ACHN (cell line): Measurements from ENCODE around the gene MGMT.

Experiments used
- DNase-seq: peaks from one replicate; pipeline ENCODE4 v3.0.0-alpha.2; 2015
- in situ Hi-C: cut with HindIII; loops from 2 replicates; pipeline ENCODE4 v1.10.0; 2017; ENCODE audit warnings: low sequenced_read_pairs, low pct_ligation_motif_present, low pct_unique_long_range_greater_than_20kb

MGMT gene

DNA sequence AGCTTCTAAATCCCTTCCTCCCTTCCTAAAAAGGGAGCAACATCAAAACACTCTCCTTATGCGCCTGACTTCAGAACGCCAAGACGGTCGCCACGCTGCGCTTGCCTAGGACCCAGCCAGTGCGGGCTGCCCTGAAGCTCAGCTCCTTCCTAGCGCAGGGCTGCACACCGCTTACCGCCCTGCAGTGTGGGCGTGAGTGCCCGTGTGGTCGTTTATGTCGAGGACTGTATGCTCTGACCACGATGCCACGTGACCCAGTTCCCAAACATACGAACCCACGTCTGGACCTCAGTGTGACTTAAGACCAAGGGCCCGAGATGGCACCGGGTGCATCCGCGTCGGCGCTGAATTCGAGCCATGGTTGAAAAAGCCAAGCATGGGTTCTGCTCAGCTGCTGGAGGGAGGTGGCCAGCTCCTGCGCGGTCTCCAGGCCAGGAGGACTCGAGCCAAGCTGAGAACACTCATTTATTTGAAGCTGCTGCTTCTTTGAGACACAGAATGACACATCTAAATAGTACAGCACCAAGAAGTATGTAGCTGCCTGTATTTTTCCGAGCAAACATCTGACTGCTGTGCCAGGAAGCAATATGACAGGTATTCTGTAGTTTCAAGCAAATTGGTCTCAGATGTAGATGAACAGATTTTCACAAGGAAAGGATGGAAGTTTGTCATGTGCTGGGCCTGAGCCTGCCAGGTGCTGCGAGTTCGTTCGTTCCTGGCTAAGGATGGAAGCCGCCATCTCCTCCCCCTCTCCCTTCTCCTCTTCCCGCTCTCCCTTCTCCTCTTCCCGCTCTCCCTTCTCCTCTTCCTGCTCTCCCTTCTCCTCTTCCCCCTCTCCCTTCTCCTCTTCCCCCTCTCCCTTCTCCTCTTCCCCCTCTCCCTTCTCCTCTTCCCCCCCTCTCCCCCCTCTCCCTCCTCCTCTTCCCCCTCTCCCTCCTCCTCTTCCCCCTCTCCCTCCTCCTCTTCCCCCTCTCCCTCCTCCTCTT, 312.4 kb downstream of the MGMT start:
- in situ Hi-C loops = no loop called here
- no peak for DNase-seq

DNA sequence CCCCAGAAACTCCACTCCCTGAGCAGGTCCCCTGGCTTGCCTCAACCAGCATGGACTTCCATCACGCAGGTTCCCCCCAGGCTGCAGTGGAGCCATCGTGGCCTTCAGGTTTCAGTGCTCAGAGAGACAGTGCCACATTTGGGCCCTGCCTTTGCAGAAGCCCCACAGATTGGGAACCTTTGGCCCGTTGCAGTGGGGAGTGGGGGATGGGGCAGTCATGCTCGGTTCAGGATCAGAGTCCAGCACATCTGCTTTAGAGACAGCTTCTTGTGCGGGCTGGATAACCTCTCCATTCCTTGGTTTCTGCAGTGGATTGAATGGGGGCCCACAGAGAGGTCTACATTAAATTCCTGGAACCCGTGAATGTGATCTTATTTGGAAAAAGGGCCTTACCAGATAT, 313.2 kb downstream of the MGMT start:
- no peak for DNase-seq
- in situ Hi-C loops = no loop called here

DNA sequence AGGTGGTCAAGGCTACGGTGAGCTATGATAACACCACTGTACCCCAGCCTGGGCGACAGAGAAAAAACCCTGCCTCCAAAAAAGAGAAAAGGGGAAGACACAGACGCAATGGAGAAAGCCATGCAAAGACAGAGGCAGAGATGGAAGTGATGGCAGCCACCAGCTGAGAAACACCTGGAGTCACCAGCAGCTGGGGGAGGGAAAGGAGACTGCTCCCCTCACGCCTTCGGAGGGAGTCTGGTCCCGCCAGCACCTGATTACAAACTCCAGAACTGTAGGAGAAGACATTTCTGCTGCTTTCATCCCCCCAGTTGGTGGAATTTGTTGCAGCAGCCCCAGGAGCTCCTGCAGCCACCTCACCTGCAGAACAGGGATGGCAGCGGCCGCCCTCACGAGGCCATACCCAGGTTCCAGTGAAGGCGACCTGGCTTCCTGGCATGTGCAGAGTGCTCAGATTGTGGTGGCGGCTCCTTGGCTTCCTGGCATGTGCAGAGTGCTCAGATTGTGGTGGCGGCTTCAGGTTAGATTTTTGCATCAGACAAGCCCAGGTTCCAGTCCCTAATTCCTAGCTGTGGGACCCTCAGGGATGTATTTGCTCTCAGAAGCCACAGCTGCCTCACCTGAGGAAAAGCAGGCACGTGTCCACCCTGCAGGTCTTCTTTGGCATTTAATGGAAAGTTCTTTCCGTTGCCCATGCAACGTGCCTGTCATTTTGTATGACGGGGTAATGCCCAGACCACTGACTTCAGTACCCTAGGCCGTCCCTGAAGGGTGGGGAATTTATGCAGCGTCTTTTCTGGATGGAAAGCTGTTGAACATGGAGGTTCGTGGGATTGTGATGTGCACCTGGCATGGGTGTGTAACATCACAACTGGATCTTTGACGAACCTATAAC, 314.1 kb downstream of the MGMT start:
- no peak for DNase-seq
- in situ Hi-C loops = no loop called here

DNA sequence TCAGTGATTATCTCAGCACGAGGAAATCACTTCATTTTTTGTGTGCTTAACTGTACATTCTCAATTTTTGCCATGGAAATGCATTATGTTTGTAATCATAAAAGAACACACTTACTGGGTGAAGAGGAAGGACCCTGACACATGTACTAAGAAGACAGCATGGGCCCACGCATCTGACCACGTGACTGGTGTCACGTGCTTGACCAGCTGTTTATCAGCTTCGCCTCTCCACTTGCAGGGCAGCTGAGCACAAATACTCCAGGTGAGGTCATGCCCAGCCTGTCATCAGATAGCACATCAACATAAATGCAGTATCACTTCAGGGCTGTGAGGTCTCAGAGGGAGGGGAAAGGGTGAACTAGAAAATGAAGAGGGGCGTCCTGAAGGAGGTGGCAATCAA, 317.2 kb downstream of the MGMT start:
- in situ Hi-C loops = no loop called here
- DNase-seq = no peak

DNA sequence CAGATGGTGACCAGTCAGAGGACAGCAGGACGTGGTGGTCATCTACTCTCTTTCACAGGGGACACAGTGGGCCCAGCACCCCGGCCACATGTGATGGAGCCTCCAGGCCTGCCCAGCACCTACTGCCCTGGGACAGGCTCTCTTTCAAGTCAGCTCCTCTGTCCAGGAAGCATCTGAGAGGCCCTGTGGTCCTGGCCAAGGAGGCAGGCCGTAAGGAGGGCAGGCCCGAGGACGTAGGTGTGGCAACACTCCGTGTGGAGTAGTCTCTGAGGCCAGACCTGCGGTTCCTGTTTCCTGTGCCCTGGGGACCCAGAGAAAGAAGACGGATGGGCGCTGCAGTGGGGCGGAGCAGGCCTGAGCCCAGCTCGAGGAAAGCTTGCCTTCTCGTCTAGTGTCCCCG, 317.9 kb downstream of the MGMT start:
- DNase-seq = no peak
- in situ Hi-C loops = no loop called here

DNA sequence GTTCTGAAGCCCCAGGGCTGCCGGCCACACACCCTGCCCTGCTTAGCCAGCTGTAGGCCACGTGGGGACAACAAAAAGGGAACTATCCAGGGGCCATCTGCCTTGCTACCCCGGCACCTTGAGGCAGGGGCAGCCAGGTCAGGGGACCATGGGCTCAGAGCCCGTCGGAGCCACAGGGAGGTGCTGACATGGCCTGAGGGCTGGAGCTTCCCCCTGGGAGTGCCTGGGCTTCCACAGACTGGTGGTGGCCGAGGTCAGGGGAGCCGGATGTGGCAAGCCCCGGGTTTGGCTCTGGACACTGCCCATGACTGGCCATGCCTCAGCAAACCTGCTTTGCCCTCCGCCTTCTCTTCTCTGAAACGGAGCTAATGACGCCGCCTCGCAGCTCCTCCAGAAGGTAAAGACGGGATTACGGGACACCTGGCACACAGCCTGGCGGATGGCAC, 318.5 kb downstream of the MGMT start:
- in situ Hi-C loops = no loop called here
- DNase-seq = no peak

DNA sequence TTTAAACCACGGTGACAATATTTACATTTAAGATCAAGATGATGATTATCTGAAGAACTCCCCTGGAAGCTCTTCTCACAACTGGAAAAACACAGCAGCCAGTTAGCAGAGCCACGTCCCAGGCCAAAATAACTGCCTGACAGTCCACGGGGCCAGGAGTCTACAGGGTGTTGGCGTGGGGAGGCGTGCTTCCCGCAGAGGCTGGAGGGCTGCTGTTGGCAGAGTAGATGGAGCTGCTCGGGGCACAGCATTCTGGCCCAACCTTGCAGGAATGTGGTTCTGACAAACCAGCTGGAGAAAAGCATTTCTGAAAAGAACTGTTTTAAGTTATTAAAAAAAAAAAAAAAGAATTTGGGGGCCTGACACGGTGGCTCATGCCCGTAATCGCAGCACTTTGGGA, 319.2 kb downstream of the MGMT start:
- in situ Hi-C loops = no loop called here
- DNase-seq = no peak

DNA sequence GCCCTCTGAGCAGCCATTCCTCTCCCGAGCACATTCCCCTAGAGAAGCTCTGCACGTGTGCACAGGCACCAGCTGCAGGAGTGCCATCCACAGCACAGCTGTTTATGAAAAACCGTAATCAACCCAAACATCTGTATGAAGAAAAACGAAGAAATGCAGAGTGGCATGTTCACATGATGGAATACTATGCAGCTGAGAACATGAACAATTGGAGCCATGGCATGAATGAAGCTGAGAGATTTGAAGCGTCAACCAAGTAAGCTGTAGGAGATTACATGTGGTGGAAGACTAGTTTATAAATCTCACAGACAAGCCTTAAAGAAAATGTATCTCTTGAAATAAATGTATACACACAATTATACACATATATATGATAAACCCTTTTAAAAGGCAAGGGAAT, 320.5 kb downstream of the MGMT start:
- no peak for DNase-seq
- in situ Hi-C loops = no loop called here

DNA sequence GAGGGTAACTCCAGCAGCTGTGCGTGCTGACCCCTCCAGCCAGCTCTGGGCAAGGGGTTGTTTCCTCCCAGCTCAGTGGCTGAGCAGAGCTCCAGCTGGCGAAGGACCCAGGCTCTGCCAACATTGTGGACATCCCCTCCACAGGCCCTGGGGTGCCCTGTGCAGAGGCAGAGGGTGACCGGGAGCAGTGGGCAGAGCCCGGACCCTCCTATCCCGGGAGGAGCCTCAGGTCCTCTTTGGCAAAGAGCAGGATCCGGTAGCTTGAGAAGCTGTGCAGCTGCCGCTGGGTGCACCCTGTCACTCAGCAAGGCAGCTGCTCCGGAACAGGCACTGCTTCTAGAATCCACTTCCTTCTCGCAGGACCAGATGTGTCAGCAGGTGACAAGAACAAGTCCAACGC, 321.2 kb downstream of the MGMT start:
- DNase-seq = no peak
- in situ Hi-C loops = no loop called here

DNA sequence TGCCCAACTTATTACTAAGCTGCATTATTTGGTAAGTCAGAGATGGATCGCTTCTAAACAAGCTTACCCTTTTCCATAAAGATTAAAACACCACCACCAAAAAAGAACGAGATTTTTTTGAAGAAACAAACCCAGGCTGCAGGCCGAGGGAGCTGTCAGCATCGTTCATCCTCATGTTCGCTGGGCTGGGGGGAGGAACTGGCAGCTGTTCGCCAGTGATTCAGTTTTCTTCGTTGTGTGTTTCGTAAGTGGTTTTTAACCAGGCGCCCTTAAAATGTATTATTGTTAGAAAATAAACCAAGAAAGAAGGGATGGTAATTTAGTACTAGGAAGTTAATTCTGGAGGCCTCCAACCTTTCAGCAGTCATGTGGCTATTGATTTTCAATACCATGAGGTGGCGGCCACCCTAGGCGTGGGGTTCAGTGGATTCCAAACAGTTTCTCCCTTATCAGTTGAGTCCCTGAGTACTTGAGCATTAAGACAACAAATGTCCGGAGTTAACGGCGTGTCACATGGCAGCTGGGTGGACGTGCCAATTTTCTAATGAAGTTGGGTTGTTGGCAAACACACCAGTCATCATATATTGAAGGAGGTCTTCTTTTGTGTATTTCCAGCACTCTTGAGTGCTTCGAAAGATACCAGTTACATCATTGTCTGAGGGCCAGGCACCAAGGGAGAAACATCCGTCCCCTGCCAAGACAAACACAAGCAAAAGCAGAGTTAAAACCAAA, 323.8 kb downstream of the MGMT start:
- no peak for DNase-seq
- in situ Hi-C loops = no loop called here

DNA sequence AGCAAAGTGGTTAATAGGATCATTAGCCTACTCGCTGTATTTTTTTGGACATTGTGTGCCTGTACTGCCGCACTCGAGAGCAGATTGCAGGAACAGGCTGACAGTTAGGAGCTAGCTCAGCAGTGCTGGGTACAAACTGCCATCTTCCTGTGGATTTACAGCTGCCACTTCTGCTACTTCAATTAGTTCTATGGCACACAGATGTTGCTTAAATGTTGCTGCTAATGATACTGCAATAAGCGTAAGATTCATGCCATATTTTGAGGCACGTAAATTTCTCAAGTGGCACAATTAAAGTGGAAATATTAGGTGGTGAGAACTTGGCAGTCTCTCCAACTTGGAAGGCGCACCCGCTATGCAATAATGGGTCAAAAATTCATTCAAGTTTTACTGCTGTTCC, 325.1 kb downstream of the MGMT start:
- in situ Hi-C loops = no loop called here
- no peak for DNase-seq

DNA sequence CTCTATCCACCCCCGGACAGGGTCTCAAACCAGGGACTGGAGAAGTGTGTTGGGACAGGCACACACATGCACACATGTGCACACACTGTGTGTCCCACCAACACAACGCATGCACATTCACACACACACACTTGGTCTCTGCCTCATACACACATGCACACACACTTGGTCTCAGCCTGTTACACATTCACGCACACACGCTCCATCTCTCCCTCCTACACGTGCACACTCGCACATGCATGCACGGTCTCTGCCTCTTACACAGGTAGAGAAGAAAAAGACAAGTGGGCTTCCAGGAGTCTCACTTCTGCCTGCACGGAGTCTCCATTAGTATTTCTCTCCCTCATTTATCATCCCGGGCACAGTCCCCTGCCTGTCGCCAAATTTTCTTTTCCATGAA, 325.8 kb downstream of the MGMT start:
- in situ Hi-C loops = no loop called here
- no peak for DNase-seq

DNA sequence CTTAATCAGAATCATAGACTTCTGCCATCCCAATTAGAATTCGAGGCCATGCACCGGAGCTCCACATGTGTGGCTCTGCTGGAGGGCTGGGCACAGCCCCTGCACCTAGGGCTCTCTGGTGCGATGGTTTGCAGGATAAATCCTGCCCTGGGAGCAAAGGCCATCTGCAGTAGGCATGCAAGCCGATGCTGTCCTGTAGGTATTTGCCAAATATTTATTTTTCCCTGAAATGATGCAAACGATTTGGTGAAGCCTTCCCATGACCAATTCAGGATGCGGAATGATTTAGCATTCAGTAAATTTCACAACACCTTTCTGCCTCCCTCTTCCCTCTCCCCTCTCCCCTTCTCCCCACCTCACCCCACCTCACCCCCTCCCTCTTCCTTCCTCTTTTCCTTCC, 326.4 kb downstream of the MGMT start:
- DNase-seq = no peak
- in situ Hi-C loops = no loop called here

DNA sequence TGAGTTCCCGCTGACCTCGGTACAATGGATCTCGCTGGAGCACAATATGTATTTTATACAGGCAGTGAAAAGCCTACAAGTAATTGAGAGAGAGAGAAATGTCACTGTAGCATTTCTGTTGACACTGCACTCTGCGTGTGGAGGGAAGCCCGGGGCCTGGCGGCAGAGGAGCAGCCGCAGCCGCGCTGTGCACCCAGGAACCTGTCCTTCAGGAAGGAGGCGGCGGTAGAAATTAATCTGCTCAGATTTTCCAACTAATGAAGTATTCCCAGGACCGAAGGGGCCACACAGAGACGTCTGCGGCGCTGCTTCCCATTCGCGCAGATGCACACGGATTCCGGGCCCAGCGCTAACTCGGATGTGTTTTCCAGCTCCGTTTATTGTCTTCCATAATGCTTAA, 327.0 kb downstream of the MGMT start:
- in situ Hi-C loops = no loop called here
- no peak for DNase-seq

DNA sequence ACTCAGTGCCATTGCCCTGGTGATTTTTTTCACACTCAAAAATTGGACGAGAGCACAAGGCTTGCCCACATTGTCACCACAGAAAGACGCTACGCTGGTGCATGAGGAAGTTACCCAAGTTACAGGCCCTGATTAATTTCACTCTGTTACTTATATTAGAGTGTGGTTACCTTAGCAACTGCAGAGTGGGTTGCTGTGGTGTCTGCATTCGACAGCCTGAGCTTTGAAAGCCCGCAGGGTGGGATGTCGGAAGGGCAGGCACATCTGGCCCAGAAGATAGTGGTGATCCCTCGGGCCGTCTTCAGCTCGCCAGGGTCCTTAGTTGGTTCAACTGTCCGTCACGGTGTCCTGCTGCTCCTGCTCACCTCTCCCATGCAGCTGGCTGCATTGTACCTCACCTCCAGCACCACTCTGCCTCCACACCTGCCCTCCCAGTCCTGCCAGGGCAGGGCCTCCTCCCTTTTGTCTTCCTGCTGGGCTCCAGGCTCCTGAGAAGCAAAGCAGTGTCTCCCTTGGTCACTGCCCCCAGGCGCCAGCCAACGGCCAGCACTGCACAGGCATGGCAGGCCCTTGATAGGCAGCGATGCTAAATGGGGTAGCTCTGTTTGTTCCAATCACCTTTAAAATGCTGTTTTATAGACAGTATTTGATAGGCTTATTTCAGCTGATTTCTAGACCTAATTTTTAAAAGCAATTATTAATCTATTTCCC, 329.8 kb downstream of the MGMT start:
- in situ Hi-C loops = no loop called here
- DNase-seq = no peak

DNA sequence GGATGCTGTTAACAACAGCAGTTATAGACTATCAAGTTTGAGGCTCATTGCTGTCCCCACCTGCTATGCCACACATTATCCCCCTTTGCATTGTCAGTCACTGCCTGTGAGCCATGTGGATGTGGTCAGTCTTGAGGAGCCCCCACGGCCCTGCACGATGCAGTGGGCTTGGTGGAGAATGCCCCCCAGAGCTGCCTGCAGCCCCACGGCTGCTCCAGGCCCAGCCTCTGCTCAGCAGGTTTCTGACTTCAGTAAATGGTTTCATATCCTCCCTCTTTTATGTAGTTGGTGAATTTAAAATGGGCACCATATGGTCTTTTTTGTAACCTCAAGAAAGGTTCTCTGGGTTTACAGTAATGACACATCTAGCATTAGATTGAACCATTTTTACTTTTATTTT, 332.9 kb downstream of the MGMT start:
- in situ Hi-C loops = no loop called here

DNA sequence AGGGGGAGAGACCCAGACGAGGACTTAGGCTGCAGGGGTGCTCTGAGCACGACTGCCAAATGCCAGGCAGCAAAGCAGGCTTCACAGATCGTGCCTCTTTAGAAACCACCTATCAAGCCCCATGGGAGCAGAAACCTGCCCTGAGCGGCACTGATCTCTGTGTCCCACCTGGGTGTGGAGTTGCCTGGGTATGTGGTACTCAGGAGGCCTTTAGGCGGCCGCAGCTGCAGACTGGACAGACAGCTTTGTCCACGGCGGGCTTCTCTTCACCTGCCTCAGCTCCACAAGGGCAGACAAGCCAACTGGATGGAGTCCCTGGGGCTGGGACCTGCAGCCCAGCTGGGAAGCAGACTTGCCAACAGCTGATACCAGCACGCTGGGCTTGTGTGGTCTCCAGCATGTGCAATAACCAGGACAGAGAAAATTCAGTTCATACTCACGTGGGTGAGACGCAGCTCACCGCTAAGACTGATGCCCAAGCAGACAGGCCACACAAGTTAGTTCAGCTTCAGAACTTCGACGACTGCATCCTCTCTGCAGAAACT, 333.8 kb downstream of the MGMT start:
- DNase-seq = no peak
- in situ Hi-C loops = no loop called here

More for the DNA sequence above, 332.9 kb downstream of the MGMT start:
- DNase-seq = no peak

DNA sequence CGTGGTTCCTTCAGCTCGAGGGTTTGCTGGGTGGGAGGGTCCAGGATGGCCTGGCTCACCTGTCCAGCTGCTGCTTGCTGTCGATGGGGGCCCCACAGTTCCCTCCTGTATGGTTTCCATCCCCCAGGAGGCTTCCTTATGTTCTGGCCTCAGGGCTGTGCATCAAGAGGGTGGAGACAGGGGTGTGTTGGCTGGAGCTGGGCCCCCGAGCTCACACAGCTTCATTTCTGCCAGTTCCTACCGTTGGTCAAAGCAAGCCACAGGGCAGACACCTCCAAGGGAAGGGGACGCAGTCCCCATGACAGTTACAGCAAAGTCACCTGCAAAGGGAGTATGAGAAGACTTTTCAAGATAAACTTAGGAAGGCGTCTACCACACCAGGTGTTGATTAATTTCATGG, 340.2 kb downstream of the MGMT start:
- in situ Hi-C loops = no loop called here
- DNase-seq = no peak
